CD4-positive, alpha-beta T cell treated with Interleukin-6 for 4 hours (primary cell): ENCODE data around the gene KCNQ1.

Source experiments
- DNase-seq: peaks from one replicate; pipeline ENCODE4 v3.0.0-alpha.2; 2020; ENCODE audit warnings: mixed read lengths

The KCNQ1 gene

DNA sequence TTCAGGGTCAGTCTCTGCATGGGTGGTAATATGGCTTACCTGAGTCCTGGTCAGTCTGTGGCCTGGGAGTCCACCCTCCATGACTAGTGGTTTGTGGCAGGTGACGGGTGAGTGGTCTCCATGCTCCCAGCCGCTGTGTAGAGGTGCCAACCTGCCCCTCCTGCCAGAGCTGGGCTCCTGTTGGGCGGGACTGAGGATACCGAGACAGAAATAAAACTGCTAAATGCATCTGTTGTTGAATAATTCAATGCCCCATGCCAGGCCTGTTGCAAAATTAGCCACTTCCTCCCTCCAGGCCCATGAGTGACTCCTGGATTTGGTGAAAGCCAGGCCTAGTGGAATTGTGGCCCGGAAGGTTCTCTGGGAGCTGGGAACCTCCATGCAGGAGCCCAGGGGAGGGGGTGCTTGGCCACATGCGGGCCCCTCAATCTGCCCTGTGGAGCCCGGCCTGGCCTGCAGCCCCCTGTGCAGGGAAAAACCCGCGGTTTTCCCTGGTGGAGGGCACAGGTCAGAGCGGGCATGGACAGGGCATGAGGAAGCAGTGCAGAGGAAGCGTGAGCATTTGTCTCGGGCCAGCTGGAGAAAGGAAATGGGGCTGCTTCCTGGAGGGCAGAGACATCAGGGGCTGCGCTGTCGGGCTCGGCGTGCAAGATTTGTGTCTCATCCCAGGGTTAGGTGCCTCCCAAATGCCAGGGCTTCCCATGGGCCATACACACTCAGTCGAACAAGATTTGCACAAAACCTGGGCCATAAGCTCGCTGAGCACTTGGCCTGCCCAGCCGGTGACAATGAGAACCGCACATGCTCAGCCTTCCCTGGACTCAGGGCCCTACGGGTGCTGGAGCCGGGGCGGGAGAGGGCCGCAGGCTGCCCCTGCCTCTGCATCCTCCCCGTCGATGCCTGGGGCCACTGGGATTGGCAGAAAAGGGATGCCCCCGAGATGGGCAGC lies 66.9 kb downstream of the KCNQ1 start:
- DNase-seq: no peak

DNA sequence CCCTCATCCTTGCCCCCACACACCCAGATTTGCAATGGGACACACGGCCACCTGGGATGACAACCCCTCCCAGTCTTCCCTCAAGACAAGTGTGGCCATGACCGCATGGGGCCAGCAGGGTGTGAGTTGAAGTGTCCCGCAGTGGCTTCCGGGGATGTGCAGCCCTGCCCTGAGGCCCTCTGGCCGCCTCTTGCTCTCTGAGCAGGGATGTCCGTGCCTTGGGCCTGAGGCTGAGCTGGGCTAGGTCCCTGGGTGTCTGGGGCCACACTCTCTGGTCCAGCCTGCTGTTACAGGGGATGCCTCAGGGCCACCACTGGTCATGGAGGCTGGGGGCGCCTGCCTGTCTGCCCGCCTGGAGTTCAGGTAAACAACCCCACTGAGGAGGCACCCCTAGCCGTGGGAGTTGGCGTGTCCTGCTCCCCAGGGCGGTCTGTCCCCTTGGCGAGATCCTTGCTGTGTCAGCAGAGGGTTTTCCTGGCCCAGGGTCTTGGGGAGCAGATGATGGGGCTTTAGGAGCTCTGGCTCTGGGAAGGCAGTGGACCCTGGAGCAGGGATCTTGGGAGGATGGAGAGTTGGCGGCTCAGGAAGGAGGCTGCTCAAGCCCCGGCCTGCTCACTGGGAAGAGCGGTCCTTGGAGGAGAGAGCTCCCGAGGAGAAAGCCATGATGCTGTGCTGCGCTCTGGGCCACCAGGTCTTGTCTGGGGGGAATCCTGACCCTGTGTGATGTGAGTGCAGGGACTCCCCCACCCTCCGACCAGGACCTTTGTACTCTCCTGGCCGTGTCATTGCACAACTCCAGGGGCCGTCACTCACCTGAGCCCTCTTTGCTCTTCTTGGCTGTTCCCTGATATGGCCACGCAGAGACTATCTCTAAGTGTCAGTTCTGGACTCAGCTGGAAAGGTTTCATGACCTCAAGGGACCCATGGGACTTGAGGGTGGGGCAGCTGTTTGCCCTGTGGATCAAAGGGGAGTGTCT lies 67.9 kb downstream of the KCNQ1 start:
- DNase-seq: no peak

DNA sequence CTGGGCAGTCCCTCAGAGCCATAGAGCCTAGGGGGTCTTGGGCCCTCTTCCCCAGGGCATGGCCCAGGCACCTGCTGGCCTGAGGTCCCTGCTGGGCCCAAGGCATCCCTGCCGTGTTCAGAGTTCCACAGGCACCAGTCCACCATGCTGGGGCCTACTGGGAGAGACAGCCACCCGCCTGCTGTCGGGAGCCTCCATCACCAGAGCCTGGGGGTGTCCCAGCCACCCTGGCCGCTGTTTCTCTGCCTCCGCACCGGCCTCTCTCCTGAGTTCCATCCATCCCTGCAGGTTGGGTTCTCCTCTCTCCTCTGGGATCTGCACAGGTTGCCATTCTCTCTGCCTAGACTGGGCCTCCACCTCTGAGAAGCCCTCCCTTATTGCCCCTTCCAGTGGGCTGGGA lies 68.6 kb downstream of the KCNQ1 start:
- no peak for DNase-seq

DNA sequence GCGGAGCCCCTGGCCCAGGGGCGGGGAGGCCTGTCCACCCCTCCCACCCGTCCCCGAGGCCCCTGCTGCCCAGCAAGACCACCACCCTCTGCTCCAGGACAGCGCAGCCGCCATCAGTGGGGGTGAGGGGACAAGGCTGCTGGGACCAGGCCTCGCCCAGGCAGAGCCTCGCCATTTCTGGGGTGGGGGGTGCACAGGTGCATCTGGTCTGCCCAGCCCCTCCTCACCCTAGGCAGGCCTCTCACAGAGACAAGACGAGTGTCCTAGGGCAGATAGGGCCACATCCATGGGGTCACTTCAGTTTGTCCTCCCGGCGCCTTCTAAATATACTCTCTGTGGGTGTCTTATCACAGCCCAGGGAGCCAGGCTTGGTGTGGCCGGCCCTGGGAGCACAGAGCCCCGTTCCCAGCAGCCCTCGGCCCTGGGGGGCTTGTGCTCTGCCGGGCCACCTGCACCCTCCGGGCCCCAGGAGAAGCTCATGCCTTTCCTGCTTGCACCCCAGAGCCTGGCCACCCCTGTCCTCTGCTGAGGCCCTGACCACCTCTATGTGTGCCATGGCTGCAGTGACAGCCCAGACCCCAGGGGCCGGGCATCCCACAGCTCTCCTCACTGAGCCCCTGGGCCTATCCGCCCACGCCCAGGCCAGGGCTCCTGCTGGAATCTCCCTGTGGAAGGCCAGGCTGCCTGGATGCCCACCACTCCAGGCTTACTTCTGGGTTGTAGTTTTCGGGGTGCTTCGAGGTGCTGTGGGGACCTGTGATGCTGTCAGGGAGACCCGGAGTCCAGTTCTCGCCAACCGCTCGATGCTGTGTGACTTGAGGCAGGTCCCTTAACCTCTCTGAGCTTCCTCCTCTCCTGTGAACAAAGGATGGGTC lies 70.8 kb downstream of the KCNQ1 start:
- no peak for DNase-seq

DNA sequence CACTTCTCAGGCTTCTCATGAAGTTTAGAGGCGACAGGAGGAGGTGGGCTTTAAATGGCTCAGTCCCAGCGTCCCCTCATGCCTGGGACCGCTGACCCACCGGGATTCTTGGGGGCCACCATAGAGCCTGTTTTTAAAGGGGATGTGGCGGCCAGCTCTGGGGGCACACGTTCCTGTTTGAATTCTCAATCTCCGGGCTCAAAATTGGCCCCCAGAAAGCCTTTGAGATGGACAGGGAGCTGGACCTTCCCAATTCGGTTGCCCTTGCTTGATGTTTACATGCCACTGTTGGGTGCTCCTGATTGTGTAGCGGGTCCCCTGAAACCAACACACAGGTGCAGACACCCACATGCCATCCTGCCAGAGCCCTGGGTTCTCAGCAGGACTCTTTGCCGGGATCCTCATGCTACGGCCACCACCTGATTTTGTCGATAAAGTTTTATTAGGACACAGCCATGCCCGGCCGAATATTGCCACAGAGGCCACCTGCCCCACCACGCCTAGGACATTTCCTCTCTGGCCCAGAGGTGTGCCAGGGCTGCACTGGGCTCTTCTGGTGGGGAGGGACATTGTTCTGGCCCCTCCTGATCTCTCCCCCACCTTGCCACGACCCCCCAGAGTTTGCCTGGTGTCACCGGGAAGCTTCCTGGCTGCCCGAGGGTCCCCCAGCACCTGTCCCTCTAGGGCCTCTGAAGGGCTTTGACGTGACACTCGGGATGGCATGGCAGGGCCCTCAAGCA lies 71.6 kb downstream of the KCNQ1 start:
- DNase-seq: no peak

DNA sequence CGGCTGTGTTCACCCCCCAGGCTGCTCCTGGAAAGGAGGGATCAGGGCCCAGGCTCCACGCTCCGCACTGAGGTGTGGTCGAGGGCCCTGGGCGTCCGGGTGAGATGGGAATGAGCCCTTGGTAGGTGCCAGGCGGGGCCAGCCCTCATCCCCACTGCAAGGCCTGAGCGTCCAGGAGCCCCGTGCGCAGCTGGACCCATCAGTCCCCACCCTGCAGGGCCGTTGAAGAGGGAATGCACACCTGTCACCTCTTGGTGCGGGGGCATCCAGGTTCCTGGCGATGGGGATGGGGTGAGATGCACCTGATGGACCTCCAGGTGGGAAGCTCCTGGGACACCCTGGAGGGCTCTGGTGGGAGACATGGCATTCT lies 72.2 kb downstream of the KCNQ1 start:
- no peak for DNase-seq

DNA sequence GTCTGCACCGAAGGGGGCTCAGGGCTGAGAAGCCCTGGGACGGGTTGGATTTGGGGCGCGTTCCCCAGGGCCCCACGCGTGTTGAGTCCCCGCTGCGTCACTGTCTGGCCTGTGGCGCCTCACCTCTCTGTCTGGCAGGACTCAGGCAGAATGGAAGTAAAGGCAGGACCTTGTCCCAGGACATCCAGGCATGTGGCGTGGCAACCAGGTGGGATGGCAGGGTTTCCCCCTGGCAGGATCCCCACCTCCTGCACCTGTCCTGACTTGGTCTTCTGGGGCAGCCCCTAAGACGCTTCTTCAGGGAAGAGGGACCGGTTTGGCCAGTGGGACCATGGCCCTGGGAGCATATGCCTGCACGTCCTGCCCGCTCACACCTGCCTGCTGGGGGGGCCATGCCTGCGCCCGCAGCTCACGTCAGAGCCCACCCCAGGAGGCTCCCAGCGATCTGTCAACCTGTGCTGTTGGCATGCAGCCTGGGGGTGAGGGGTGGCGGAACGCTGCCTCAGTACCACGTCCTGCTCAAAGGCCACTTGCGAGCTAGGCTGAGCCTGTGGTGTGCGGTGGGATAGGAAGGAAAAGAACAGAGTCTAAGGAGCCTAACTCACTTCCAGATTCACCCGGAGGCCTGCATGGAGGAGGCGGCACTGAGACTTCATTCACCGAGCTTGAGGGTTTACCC lies 72.7 kb downstream of the KCNQ1 start:
- DNase-seq: no peak

DNA sequence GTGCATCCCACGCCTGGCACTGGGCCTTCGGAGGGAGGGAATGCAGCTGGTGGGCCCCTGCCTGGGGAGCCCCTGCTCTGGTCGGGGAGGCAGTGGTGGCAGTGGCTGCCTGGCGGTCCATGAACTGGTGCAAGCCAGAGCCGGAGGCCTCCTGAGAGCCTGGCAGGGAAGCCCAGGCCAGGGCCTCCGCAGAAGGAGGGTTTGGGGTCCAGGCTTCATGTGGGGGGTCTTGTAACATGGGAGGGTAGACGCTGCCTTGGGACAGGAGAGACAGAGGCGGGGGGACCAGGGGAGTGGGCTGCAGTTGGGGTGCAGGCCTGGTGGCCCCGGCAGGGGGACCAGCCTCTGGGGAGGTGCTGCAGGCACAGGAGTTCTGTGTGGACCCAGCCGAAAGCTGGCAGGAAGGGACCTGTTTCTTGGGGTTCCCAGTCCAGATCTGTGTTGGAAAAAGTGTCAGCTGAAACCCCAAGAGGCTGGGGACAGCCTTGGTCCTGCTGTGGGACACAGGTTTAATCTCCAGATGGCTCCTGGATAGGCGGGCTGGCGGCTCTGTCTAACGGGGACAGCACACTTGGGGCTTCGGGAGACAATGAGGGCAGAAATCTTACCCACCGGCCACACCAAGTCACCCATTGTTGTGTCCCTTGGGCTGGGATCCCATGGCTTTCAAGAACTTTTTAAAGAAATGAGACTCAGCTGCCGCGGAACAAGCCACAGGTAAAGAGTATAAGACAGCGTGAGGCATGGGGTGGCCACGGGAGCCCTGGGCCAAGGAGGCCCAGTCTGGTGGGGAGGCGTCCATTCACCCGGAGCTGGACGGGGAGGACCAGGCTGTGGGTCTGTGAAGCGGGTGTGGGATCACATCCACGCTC lies 73.5 kb downstream of the KCNQ1 start:
- DNase-seq: no peak

GRCh38 chr11:2518983-2519340 lies 74.2 kb downstream of the KCNQ1 start:
- no peak for DNase-seq

GRCh38 chr11:2519517-2519861 lies 74.7 kb downstream of the KCNQ1 start:
- DNase-seq: no peak

DNA sequence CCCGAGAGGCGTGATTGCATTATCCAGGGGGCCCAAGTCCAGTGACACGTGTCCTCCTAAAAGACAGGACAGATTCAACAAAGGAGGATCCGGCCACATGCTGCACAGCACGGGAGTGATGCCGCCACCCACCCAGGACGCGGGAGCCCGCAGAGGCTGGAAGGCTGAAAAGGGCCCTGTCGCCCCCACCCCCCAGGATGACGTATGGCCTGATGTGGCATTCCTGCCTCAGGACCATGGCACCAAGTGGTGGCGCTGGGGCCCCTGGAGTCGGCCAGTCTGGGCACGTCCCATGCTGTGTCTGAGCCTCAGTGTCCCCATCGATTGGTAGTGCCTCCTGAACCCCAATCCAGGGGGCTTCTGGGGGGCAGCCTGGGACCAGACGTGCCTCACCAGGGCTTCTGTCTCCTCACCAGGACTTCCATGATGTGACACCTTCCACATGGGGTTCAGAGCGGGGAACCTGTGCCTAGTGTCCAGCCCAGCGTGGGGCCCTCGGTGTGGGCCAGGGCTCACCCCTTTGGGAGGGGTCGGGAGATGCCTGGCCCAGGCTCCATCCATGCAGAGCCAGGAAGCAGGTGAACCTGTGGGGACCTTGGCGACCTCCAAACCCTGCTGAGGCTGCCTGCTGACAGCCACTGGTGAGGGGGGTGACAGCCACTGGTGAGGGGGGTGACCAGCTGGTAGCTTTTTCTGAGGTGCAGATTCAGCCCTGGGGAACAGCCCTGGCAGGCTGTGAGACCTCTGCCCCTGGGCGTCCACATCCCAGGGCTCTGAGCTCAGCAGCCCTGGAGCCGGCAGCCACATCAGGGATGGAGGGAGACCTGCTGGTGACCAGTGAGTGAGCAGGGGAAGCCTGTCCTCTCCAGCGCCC lies 75.3 kb downstream of the KCNQ1 start:
- DNase-seq: no peak

GRCh38 chr11:2520736-2521035 lies 75.9 kb downstream of the KCNQ1 start:
- DNase-seq: no peak

DNA sequence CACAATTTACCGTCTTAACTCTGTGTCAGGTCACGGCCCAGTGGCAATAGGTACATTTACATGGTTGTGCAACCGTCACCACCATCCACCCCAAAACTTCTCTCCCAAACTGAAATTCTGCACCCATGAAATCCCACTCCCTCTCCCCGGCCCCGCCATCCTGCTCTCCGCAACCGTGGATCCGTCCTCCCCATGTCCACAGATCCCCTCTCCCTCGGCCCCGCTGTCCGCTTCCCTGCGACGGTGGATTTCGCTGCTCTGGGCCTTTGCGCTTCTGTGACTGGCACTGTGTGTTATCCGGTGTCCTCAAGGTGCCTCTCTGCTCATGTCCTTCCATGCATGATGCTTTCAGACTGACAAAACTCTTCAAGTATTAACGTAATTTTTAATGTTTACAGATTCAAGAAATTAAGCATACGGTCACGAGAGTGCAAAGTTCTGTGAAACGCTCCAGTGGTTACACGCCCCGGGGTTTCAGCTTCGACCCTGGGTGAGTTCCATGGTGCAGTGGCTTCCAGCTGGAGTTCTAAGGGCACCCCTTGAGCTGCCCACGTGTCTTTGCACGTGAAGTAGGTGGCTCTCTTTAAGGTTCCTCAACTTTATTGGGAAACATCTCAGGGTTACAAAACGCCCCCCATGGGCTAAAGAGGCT lies 76.4 kb downstream of the KCNQ1 start:
- DNase-seq: no peak

DNA sequence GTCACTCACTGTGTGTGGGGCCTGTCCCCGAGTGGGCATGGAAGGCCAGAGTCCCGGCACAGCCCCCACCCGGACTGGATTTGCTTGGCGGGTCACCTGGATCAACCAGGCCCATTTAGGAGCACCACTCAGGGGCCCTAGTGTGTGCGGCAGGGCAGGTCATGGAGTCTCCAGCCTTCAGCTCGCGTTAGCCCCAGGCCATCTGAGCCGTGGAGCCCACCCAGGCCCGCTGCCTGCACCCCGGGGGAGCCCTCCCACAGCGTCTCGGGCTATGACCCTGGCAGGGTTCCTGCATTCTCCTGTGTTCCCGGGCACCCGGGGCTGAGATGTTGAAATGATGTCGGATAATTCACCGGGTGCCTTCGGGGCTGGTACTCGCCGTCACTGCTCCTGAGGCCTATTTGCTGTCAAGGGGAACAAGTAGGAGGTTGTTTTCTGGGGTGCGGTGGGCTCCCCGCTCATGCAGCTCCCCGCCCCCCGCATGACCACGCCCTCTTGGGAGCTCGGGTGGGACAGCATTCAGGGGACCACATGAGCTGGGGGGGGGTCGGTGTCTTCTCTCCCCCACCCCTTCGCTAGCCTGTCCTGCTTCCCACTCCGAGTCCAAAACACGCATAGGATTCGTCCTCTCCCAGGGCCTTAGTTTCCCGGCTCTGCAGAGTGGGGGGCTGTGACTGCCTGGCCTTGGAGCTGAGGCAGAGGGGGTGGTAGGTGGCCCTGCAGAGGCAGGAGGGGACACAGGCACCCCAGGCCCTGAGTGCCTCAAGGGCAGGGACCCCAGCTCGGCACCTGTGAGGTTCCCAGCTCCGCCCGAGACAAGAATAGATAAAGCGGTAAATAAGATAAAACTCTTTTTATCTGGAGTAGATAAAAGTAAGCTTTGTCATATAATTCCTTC lies 77.2 kb downstream of the KCNQ1 start:
- no peak for DNase-seq

GRCh38 chr11:2522631-2523255 lies 77.9 kb downstream of the KCNQ1 start:
- DNase-seq: no peak

DNA sequence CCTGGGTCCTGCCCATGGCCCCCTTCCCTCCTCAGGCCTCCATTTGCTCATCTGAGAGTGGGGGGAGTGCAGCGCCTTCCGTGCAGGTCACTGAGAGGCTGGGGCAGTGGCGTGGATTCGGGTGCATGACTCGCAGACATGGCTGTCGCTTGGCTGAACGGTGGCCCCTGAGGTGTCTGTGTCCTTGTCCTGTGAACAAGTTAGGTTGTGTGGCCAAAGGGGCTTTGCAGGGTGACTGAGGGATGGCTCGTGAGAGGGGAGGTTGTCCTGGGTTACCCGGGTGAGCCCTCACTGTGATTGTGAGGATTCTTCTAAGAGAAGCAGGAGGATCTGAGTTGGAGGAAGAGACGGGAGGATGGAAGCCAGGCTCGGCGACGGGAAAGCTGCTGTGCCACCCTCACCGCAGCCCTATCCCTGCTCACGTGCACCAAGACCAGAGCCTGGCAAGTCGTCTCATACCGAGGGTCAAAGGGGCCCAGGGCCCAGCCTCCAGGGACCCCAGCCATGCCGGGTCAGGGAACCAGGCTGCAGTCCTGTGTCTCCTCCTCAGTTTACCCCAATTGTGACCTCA lies 79.1 kb downstream of the KCNQ1 start:
- no peak for DNase-seq
